GM19238 (cell line): ENCODE measurements around the gene SLC2A1.
A peak's percentile ranks its signal among the peaks of the same experiment; 100 is the strongest.
"Not testable (repeated sequence)": the region's sequence is repeated elsewhere in the genome, so short reads cannot be mapped to it uniquely, and the experiment has no call there.

ENCODE experiments used
- DNase-seq: peaks from one replicate; pipeline ENCODE4 v3.0.0; 2011; ENCODE audit warnings: low spot score; ENCODE audit not compliant: insufficient read length

Gene SLC2A1

GRCh38 chr1:42929434-42930177 is 29.1 kb downstream of the SLC2A1 start:
- no peak for DNase-seq

GRCh38 chr1:42928859-42929258 is 29.8 kb downstream of the SLC2A1 start:
- DNase-seq, result no peak

GRCh38 chr1:42927920-42928505 is 30.7 kb downstream of the SLC2A1 start:
- DNase-seq, result no peak

GRCh38 chr1:42927274-42927841 is 31.3 kb downstream of the SLC2A1 start:
- DNase-seq, result no peak

- no peak for DNase-seq
Measured at GRCh38 chr1:42926879-42927242, 31.8 kb downstream of the SLC2A1 start.

GRCh38 chr1:42926235-42926878 is 32.3 kb downstream of the SLC2A1 start:
- DNase-seq, result no peak

- DNase-seq, result no peak
Measured at GRCh38 chr1:42924851-42925760, 33.6 kb downstream of the SLC2A1 start.

GRCh38 chr1:42924082-42924850 is 34.4 kb downstream of the SLC2A1 start:
- peak; percentile 91 for DNase-seq

GRCh38 chr1:42923367-42924081 is 35.1 kb downstream of the SLC2A1 start:
- no peak for DNase-seq

GRCh38 chr1:42922687-42923366 is 35.8 kb downstream of the SLC2A1 start:
- DNase-seq, result peak; percentile 59

GRCh38 chr1:42921769-42922168 is 36.9 kb downstream of the SLC2A1 start:
- no peak for DNase-seq

GRCh38 chr1:42919651-42920050 is 39.0 kb downstream of the SLC2A1 start:
- DNase-seq, result not testable (repeated sequence)

GRCh38 chr1:42917241-42917495 is 41.5 kb downstream of the SLC2A1 start:
- no peak for DNase-seq

GRCh38 chr1:42915456-42915855 is 43.2 kb downstream of the SLC2A1 start:
- DNase-seq, result no peak

GRCh38 chr1:42914092-42914627 is 44.5 kb downstream of the SLC2A1 start:
- no peak for DNase-seq

GRCh38 chr1:42913426-42914091 is 45.1 kb downstream of the SLC2A1 start:
- DNase-seq, result peak; percentile 48

- no peak for DNase-seq
Measured at GRCh38 chr1:42910985-42911384, 47.7 kb downstream of the SLC2A1 start.

GRCh38 chr1:42908046-42908445 is 50.6 kb downstream of the SLC2A1 start:
- DNase-seq, result no peak

- DNase-seq, result no peak
Measured at GRCh38 chr1:42904434-42904833, 54.2 kb downstream of the SLC2A1 start.
